Measurements from ENCODE around the gene UNC5B. TPM values are rescaled to one million over a fixed set of nuclear protein-coding genes. Genes with fewer than 3 reads are reported as not detected.
A peak's percentile ranks its signal among the peaks of the same experiment; 100 is the strongest.

Gene UNC5B
- polyA plus RNA-seq, 3 donors, result 0.04 to 0.72 TPM; not detected in 1

GRCh38 chr10:71266918-71267442, 54.6 kb downstream of the UNC5B start:
- Histone ChIP-seq H2AFZ (ENCODE audit: insufficient read depth, low read depth, low read length, poor library complexity, severe bottlenecking) (no peak overlapping the region), H3K9ac (ENCODE audit: insufficient read depth, low read length, poor library complexity, severe bottlenecking) (no peak overlapping the region), H3K79me2 (ENCODE audit: insufficient read depth, low read length) (no peaks in the 10 kb centered on the region), H3K4me3 (replicated peaks in 1 of 3; ENCODE audit: low read depth in 2 of 3, low read length in 3 of 3) (no peak overlapping the region), H3K4me2 (replicated peaks; ENCODE audit: extremely low read depth, low read length, poor library complexity, severe bottlenecking) (no peak overlapping the region), H3K27ac (ENCODE audit: low read depth in 1 of 2, low read length in 2 of 2) (no peak overlapping the region), H3K36me3 (replicated peaks in 1 of 2; ENCODE audit: control insufficient read depth in 1 of 2, insufficient read depth in 2 of 2, low read length in 2 of 2) (no peaks in the 10 kb centered on the region), H3K4me1 (ENCODE audit: control insufficient read depth in 1 of 2, insufficient read depth in 2 of 2, low read length in 2 of 2) (peaks cover 6% of the 10 kb centered on the region in 2 donors), H3K27me3 (ENCODE audit: control insufficient read depth in 2 of 2, insufficient read depth in 2 of 2, low read length in 2 of 2) (no peaks in the 10 kb centered on the region), H3K9me3 (replicated peaks in 1 of 2; ENCODE audit: control insufficient read depth in 1 of 2, insufficient read depth in 1 of 2, low read length in 2 of 2) (no peaks in the 10 kb centered on the region), H4K20me1 (ENCODE audit: insufficient read depth, low read length) (no peaks in the 10 kb centered on the region)
- peaks cover 0 to 1% (median 0%) of the 10 kb centered on the region in 3 donors for H3K27me3 Mint-ChIP-seq (ENCODE audit: low read depth in 3 of 3)
- no peak for TF ChIP-seq CTCF (IDR thresholded peaks at IDR 0.05)
- H3K9me3 Mint-ChIP-seq, result no peaks in the 10 kb centered on the region
- no peaks in the 10 kb centered on the region for H3K36me3 Mint-ChIP-seq
- intact Hi-C loops (cut with micrococcal nuclease), result no loop called here
- peak overlapping the region in 1 of 7 donors; percentile 48 for H3K27ac Mint-ChIP-seq
- H3K4me3 Mint-ChIP-seq, result no peak overlapping the region
- peaks cover 6% of the 10 kb centered on the region for H3K4me1 Mint-ChIP-seq
- 96% methylated on average over 2 of the region's 8 CpGs for WGBS (ENCODE audit: insufficient coverage)
- no peak for DNase-seq

- no peak overlapping the region for H3K4me3 Mint-ChIP-seq
- TF ChIP-seq CTCF (IDR thresholded peaks at IDR 0.05), result no peak
- H3K9me3 Mint-ChIP-seq, result no peaks in the 10 kb centered on the region
- no peaks in the 10 kb centered on the region for H3K9me3 ChIP-seq (replicated peaks in 1 of 2; ENCODE audit: control insufficient read depth in 1 of 2, insufficient read depth in 1 of 2, low read length in 2 of 2)
- H3K9ac ChIP-seq (ENCODE audit: insufficient read depth, low read length, poor library complexity, severe bottlenecking), result no peak overlapping the region
- H3K27me3 Mint-ChIP-seq (ENCODE audit: low read depth in 3 of 3), result peaks cover 0 to 1% (median 0%) of the 10 kb centered on the region in 3 donors
- no peaks in the 10 kb centered on the region for H3K27me3 ChIP-seq (ENCODE audit: control insufficient read depth in 2 of 2, insufficient read depth in 2 of 2, low read length in 2 of 2)
- peak overlapping the region in 1 of 7 donors; percentile 48 for H3K27ac Mint-ChIP-seq
- no peaks in the 10 kb centered on the region for H3K79me2 ChIP-seq (ENCODE audit: insufficient read depth, low read length)
- H3K27ac ChIP-seq (ENCODE audit: low read depth in 1 of 2, low read length in 2 of 2), result no peak overlapping the region
- H2AFZ ChIP-seq (ENCODE audit: insufficient read depth, low read depth, low read length, poor library complexity, severe bottlenecking), result no peak overlapping the region
- H3K4me1 ChIP-seq (ENCODE audit: control insufficient read depth in 1 of 2, insufficient read depth in 2 of 2, low read length in 2 of 2), result peaks cover 12 to 13% of the 10 kb centered on the region in 2 donors
- H3K4me2 ChIP-seq (replicated peaks; ENCODE audit: extremely low read depth, low read length, poor library complexity, severe bottlenecking), result no peak overlapping the region
- H3K36me3 Mint-ChIP-seq, result no peaks in the 10 kb centered on the region
- no peaks in the 10 kb centered on the region for H4K20me1 ChIP-seq (ENCODE audit: insufficient read depth, low read length)
- peaks cover 13% of the 10 kb centered on the region for H3K4me1 Mint-ChIP-seq
- DNase-seq, result no peak
- WGBS (ENCODE audit: insufficient coverage), result 93% methylated on average over 5 of the region's 5 CpGs
- H3K36me3 ChIP-seq (replicated peaks in 1 of 2; ENCODE audit: control insufficient read depth in 1 of 2, insufficient read depth in 2 of 2, low read length in 2 of 2), result no peaks in the 10 kb centered on the region
- H3K4me3 ChIP-seq (replicated peaks in 1 of 3; ENCODE audit: low read depth in 2 of 3, low read length in 3 of 3), result no peak overlapping the region
- intact Hi-C loops (cut with micrococcal nuclease), result no loop called here
These were observed 55.3 kb downstream of the UNC5B start for GRCh38 chr10:71267508-71268240.

Measured in CD14-positive monocyte (primary cell).